Effector memory CD4-positive, alpha-beta T cell (primary cell): ENCODE results near the gene BABAM2.

Experiments
- DNase-seq, 3 donors: peaks; one replicate each; pipeline ENCODE4 v3.0.0-alpha.2; 2020
- H3K27ac ChIP-seq: 2 replicates; pipeline ENCODE4 v1.7.0; 2013; ENCODE audit warnings: mild to moderate bottlenecking, low read length, moderate library complexity; ENCODE audit not compliant: insufficient read depth, poor library complexity, severe bottlenecking
- H3K27me3 ChIP-seq: replicated peaks from 2 replicates; pipeline ENCODE4 v1.7.0; 2013; ENCODE audit warnings: mild to moderate bottlenecking, low read length; ENCODE audit not compliant: insufficient read depth, control insufficient read depth, poor library complexity, severe bottlenecking
- H3K36me3 ChIP-seq: 2 replicates; pipeline ENCODE4 v1.7.0; 2013; ENCODE audit warnings: mild to moderate bottlenecking, low read length, moderate library complexity; ENCODE audit not compliant: control insufficient read depth, insufficient read depth
- H3K4me1 ChIP-seq: 2 replicates; pipeline ENCODE4 v1.7.0; 2013; ENCODE audit warnings: low read length, mild to moderate bottlenecking; ENCODE audit not compliant: control insufficient read depth, insufficient read depth, poor library complexity, severe bottlenecking
- H3K4me3 ChIP-seq: 2 replicates; pipeline ENCODE4 v1.7.0; 2013; ENCODE audit warnings: low read length, low read depth, mild to moderate bottlenecking; ENCODE audit not compliant: insufficient read depth, poor library complexity, severe bottlenecking
- H3K9me3 ChIP-seq: 2 replicates; pipeline ENCODE4 v1.7.0; 2013; ENCODE audit warnings: mild to moderate bottlenecking, low read length, moderate library complexity; ENCODE audit not compliant: control insufficient read depth

BABAM2 gene

GRCh38 chr2:28135324-28135723, 244.8 kb downstream of the BABAM2 start:
- Histone ChIP-seq H3K27me3 (no peaks in the 10 kb centered on the region), H3K4me3 (no peak overlapping the region), H3K4me1 (peaks cover 7% of the 10 kb centered on the region), H3K36me3 (no peaks in the 10 kb centered on the region), H3K27ac (no peak overlapping the region), H3K9me3 (no peaks in the 10 kb centered on the region)
- DNase-seq: no peak

DNA sequence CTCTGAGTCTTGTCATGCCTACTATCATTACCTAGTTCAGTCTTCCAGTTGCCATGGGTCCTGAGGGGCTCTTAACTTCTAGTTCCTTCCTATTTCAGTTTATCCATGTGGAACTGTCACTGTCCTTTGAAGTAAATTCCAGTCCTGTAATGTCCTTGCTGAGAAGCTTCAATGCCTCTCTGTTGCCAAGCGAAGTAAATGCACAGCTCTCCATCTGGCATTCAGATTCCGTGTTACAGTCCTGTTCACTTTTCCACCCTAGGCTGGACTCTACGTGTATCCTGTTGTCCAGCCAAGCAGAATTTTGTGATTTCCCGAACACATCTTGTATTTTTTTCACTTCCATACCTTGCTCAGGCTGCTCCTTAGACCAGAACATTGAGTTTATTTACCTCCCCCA, 245.3 kb downstream of the BABAM2 start:
- H3K4me3 ChIP-seq: no peak overlapping the region
- DNase-seq: no peak
- no peaks in the 10 kb centered on the region for H3K27me3 ChIP-seq
- H3K4me1 ChIP-seq: peaks cover 7% of the 10 kb centered on the region
- no peak overlapping the region for H3K27ac ChIP-seq
- H3K9me3 ChIP-seq: no peaks in the 10 kb centered on the region
- H3K36me3 ChIP-seq: no peaks in the 10 kb centered on the region

GRCh38 chr2:28136556-28136955, 246.0 kb downstream of the BABAM2 start:
- H3K27me3 ChIP-seq: no peaks in the 10 kb centered on the region
- H3K9me3 ChIP-seq: no peaks in the 10 kb centered on the region
- H3K4me3 ChIP-seq: no peak overlapping the region
- no peak for DNase-seq
- H3K36me3 ChIP-seq: no peaks in the 10 kb centered on the region
- peaks cover 7% of the 10 kb centered on the region for H3K4me1 ChIP-seq
- no peak overlapping the region for H3K27ac ChIP-seq

DNA sequence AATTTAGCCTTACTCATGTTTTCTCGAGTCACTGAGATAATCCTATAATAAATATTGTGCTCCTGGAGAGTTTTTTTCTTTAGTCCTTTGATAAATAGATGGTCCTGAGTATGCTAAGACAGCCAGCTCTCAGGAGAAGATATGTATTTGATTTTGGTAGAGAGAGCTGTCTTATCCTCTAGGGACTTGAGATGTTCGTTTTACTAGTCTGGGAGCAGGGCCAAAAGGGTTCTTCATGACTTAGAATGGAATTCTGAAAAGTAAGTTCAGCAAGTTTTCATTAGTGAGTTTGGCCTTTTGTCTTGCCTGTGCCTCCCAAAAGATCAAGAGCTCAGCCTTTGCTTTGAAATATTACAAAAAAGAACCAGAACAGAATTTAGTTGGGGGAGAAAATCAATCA, 246.7 kb downstream of the BABAM2 start:
- DNase-seq: no peak
- H3K27me3 ChIP-seq: no peaks in the 10 kb centered on the region
- no peak overlapping the region for H3K27ac ChIP-seq
- no peaks in the 10 kb centered on the region for H3K9me3 ChIP-seq
- no peaks in the 10 kb centered on the region for H3K36me3 ChIP-seq
- peaks cover 7% of the 10 kb centered on the region for H3K4me1 ChIP-seq
- no peak overlapping the region for H3K4me3 ChIP-seq

GRCh38 chr2:28142386-28142785, 251.9 kb downstream of the BABAM2 start:
- no peak overlapping the region for H3K27ac ChIP-seq
- H3K36me3 ChIP-seq: peaks cover 3% of the 10 kb centered on the region
- no peaks in the 10 kb centered on the region for H3K4me1 ChIP-seq
- H3K4me3 ChIP-seq: no peak overlapping the region
- DNase-seq: no peak
- H3K27me3 ChIP-seq: no peaks in the 10 kb centered on the region
- no peaks in the 10 kb centered on the region for H3K9me3 ChIP-seq

GRCh38 chr2:28148000-28148399, 257.5 kb downstream of the BABAM2 start:
- Histone ChIP-seq H3K4me1 (no peaks in the 10 kb centered on the region), H3K27me3 (no peaks in the 10 kb centered on the region), H3K4me3 (no peak overlapping the region), H3K9me3 (no peaks in the 10 kb centered on the region), H3K27ac (no peak overlapping the region), H3K36me3 (peaks cover 3% of the 10 kb centered on the region)
- DNase-seq: no peak

DNA sequence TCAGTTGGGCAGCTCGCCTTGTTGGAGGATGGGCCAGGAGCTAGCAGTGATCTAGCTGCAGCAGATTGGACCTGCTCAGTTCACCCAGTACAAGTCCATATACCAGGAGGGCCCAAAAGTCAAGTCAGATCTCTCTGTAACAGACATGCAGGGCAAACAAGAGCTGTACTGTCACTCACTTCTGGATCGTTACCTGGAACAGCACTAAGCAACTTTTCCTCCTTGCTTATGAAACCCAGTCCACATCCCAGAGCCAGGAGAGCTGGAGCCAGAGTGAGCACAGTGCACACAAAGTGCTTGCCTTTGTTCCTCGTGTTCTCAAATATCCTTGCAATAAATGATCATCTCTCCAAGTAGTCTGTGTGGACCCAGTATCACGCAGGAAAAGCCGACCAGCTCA, 258.0 kb downstream of the BABAM2 start:
- Histone ChIP-seq H3K36me3 (peaks cover 3% of the 10 kb centered on the region), H3K4me1 (no peaks in the 10 kb centered on the region), H3K27ac (no peak overlapping the region), H3K4me3 (no peak overlapping the region), H3K27me3 (no peaks in the 10 kb centered on the region), H3K9me3 (no peaks in the 10 kb centered on the region)
- DNase-seq: no peak

DNA sequence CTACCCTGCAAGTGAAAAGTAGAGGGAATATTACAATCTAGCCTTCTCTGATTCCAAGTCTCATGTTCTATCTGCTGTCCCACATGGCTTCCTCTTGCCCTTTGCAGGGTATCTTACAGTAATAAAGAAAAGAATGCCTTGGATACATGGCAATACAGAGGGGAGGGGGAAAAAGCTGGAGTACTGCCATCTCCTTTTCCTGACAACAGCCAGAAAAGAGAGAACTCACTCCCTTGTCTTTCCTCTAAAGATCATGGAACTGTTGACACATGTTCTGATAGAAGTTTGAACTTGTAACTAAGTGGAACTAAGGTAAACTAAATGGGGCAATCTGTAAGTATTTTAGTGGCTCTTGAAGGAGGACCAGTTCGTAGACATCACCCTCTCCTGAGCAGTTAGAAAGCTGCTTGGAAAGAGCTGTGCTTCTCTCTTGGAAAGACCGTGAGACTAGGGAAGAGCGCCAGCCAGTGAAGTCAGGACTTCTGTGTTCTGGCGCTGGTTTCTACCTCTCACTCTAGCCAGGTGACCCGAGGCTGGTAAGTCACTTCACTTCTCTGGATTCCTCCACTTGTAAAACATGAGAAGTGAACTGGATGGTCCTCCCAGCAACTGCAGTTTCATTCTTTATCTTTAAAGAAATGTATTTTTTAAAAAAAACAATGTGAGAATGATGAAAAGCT, 259.8 kb downstream of the BABAM2 start:
- H3K9me3 ChIP-seq: no peaks in the 10 kb centered on the region
- H3K27ac ChIP-seq: no peak overlapping the region
- peaks cover under 1% of the 10 kb centered on the region for H3K36me3 ChIP-seq
- H3K27me3 ChIP-seq: no peaks in the 10 kb centered on the region
- no peaks in the 10 kb centered on the region for H3K4me1 ChIP-seq
- H3K4me3 ChIP-seq: no peak overlapping the region
- no peak for DNase-seq

- no peaks in the 10 kb centered on the region for H3K36me3 ChIP-seq
- H3K4me1 ChIP-seq: no peaks in the 10 kb centered on the region
- no peak overlapping the region for H3K27ac ChIP-seq
- H3K4me3 ChIP-seq: no peak overlapping the region
- no peak for DNase-seq
- peaks cover 6% of the 10 kb centered on the region for H3K9me3 ChIP-seq
- no peaks in the 10 kb centered on the region for H3K27me3 ChIP-seq
Measured at GRCh38 chr2:28150994-28151393, 260.5 kb downstream of the BABAM2 start.

DNA sequence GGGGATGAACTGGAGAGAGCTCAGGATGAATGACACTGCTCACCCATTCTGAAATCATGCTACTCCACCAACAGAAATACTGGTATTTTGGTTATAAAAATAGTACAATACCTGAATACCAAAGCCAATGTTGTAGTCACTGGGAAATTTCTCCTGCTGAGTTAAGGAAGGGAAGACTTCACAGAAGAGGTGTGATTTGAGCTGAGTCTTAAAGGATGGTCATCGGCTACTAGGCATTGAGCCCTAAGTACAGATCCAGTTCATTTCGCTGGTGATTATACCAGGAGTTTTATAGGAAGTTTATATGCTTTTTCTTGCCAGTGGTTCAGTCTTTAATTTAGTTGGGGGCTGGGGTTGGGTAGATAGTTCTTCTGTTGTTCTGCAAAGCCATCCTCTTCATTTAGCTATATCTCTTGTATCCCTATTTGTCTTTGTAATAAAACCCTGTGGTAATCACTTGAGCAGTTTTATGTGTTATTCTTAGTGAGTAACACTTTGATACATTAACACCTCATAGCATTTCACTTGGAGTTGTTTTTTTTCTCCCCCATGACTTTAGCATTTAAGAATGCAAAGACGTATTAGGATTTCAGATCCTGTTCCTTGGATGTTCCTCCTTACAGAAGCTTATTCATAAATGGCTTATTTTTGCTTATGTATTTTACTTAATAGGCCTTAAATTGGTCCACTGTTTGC, 262.2 kb downstream of the BABAM2 start:
- DNase-seq: no peak
- Histone ChIP-seq H3K4me3 (no peak overlapping the region), H3K36me3 (no peaks in the 10 kb centered on the region), H3K27me3 (no peaks in the 10 kb centered on the region), H3K27ac (no peak overlapping the region), H3K4me1 (no peaks in the 10 kb centered on the region), H3K9me3 (peaks cover 8% of the 10 kb centered on the region)
